ENCODE measurements around the gene INPP5F.
"Not testable (repeated sequence)": the region's sequence is repeated elsewhere in the genome, so short reads cannot be mapped to it uniquely, and the experiment has no call there.

INPP5F gene

DNA sequence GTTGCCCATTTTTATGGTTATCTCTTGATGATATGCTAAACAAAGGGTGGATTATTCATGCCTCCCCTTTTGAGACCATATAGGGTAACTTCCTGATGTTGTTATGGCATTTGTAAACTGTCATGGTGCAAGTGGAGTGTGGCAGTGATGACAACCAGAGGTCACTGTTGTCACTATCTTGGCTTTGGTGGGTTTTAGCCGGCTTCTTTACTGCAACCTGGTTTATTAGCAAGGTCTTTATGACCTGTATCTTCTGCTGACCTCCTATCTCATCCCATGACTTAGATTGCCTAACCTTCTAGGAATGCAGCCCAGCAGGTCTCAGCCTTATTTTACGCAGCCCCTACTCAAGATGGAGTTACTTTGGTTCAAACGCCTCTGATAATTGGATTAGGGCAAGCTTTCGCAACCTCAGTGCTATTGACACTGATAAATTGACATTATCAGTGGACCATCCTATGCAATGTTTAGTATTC lies 37.8 kb upstream of the INPP5F start:
- DNase-seq (ENCODE audit: insufficient read length) (no peak), FAIRE-seq (peak; percentile 57)
- TF ChIP-seq TAF1 (IDR thresholded peaks at IDR 0.05; ENCODE audit: borderline replicate concordance, low read depth, low read length) = no peak
- TF ChIP-seq POLR2A (IDR thresholded peaks at IDR 0.05; ENCODE audit: low read depth, low read length) = no peak
- no peak for TF ChIP-seq POLR2AphosphoS5 (IDR thresholded peaks at IDR 0.05; ENCODE audit: low read depth, low read length)

DNA sequence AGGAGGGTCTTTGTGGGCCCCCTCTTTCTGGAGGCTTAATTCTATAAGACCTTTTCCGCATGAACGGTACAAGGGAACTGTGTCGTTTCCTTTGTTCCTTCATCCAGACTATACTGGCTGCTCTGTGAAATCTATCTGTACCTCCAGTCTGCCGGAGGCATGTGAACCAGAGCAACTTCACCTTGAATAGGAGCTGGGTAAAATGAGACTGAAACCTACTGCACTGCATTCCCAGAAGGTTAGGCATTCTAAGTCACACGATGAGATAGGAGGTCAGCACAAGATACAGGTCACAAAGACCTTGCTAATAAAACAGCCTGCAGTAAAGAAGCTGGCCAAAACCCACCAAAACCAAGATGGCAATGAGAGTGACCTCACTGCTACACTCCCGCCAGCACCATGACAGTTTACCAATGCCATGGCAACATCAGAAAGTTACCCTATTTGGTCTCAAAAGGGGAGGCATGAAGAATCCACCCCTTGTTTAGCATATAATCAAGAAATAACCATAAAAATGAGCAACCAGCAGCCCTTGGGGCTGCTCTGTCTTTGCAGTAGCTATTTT lies 36.8 kb upstream of the INPP5F start:
- TF ChIP-seq TAF1 (IDR thresholded peaks at IDR 0.05; ENCODE audit: borderline replicate concordance, low read depth, low read length) (no peak), POLR2AphosphoS5 (IDR thresholded peaks at IDR 0.05; ENCODE audit: low read depth, low read length) (no peak), POLR2A (IDR thresholded peaks at IDR 0.05; ENCODE audit: low read depth, low read length) (no peak)
- no peak for FAIRE-seq
- DNase-seq (ENCODE audit: insufficient read length) = no peak

- no peak for TF ChIP-seq POLR2A (IDR thresholded peaks at IDR 0.05; ENCODE audit: low read depth, low read length)
- no peak for TF ChIP-seq POLR2AphosphoS5 (IDR thresholded peaks at IDR 0.05; ENCODE audit: low read depth, low read length)
- no peak for TF ChIP-seq TAF1 (IDR thresholded peaks at IDR 0.05; ENCODE audit: borderline replicate concordance, low read depth, low read length)
- FAIRE-seq = no peak
- DNase-seq (ENCODE audit: insufficient read length) = no peak
Observed at GRCh38 chr10:119691726-119692125, 34.1 kb upstream of the INPP5F start.

GRCh38 chr10:119693262-119693957 lies 32.4 kb upstream of the INPP5F start:
- FAIRE-seq (no peak), DNase-seq (ENCODE audit: insufficient read length) (peak; percentile 45)
- no peak for TF ChIP-seq TAF1 (IDR thresholded peaks at IDR 0.05; ENCODE audit: borderline replicate concordance, low read depth, low read length)
- no peak for TF ChIP-seq POLR2A (IDR thresholded peaks at IDR 0.05; ENCODE audit: low read depth, low read length)
- TF ChIP-seq POLR2AphosphoS5 (IDR thresholded peaks at IDR 0.05; ENCODE audit: low read depth, low read length) = no peak

DNA sequence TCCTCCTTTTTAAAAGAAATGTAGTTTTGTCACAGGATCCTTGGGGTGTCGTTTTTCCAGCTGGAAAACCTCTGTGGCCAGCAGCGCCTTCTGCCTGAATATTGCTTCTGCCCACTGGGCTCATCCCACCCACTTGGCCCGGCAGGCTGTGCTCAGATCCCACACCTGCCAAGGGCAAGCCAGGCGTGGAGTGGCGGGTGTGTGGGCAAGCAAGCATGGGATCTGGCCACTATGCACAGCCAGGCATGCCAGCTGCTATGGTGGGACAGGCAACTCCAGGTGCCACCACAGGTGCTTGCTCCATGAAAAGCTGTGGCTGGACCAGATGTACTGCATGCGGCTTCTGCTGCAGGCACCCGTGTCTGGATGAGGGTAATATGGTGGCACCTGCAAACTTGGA lies 31.2 kb upstream of the INPP5F start:
- FAIRE-seq (no peak), DNase-seq (ENCODE audit: insufficient read length) (no peak)
- no peak for TF ChIP-seq POLR2A (IDR thresholded peaks at IDR 0.05; ENCODE audit: low read depth, low read length)
- no peak for TF ChIP-seq POLR2AphosphoS5 (IDR thresholded peaks at IDR 0.05; ENCODE audit: low read depth, low read length)
- TF ChIP-seq TAF1 (IDR thresholded peaks at IDR 0.05; ENCODE audit: borderline replicate concordance, low read depth, low read length) = no peak

GRCh38 chr10:119700321-119700954 lies 25.4 kb upstream of the INPP5F start:
- FAIRE-seq = peak; percentile 71
- no peak for DNase-seq (ENCODE audit: insufficient read length)
- no peak for TF ChIP-seq POLR2AphosphoS5 (IDR thresholded peaks at IDR 0.05; ENCODE audit: low read depth, low read length)
- no peak for TF ChIP-seq TAF1 (IDR thresholded peaks at IDR 0.05; ENCODE audit: borderline replicate concordance, low read depth, low read length)
- no peak for TF ChIP-seq POLR2A (IDR thresholded peaks at IDR 0.05; ENCODE audit: low read depth, low read length)

DNA sequence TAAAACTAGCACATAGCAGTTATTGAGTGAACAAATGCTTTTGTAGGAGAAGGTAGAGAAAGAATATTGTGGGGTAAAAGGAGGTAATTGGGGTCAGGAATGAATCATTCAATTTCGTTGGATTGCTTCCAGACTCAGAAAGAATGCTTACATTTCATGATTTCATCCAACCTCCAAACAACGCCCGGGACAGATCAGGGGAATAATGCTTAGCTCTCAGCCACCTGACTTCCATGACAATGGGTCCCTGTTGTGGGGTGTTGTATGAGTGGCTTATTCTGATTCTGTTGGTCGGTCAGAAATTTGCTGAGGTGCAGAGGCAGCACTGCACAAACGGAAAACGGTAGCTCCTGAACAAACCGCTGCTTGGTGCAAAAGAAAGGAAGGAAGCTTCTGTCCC lies 24.0 kb upstream of the INPP5F start:
- TF ChIP-seq TAF1 (IDR thresholded peaks at IDR 0.05; ENCODE audit: borderline replicate concordance, low read depth, low read length) (no peak), POLR2AphosphoS5 (IDR thresholded peaks at IDR 0.05; ENCODE audit: low read depth, low read length) (no peak)
- no peak for FAIRE-seq
- DNase-seq (ENCODE audit: insufficient read length) = no peak

GRCh38 chr10:119702583-119702982 lies 23.3 kb upstream of the INPP5F start:
- peak; percentile 72 for FAIRE-seq
- DNase-seq (ENCODE audit: insufficient read length) = no peak
- TF ChIP-seq POLR2AphosphoS5 (IDR thresholded peaks at IDR 0.05; ENCODE audit: low read depth, low read length) (no peak), TAF1 (IDR thresholded peaks at IDR 0.05; ENCODE audit: borderline replicate concordance, low read depth, low read length) (no peak), POLR2A (IDR thresholded peaks at IDR 0.05; ENCODE audit: low read depth, low read length) (no peak)

DNA sequence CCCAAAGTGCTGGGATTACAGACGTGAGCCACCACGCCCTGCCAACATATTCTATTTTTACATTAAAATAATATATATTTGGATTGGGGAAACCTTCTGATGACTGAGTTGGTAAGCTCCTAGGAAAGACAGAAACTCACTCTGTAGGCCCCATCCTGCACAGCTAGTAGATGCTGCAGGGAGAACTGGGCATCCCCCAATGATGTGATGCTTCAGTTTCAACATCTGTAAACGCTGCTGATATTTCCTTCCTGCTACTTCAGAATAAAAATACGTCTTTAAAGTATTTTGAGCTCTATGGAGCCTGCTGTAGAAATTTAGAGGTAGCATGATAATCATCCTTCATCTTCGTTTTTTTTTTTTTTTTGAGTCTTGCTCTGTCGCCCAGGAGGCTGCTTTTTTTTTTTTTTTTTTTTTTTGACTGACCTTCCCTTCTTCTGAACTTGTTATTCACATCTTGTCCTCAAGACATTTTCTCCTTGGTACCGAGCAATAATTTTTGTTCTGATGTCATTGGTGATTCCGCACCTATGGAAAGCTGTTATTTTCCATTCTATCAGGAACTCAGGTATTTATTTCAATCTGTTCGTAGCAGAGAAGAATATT lies 21.8 kb upstream of the INPP5F start:
- DNase-seq (ENCODE audit: insufficient read length) (no peak), FAIRE-seq (peak; percentile 82)
- TF ChIP-seq POLR2A (IDR thresholded peaks at IDR 0.05; ENCODE audit: low read depth, low read length) = no peak
- no peak for TF ChIP-seq POLR2AphosphoS5 (IDR thresholded peaks at IDR 0.05; ENCODE audit: low read depth, low read length)
- TF ChIP-seq TAF1 (IDR thresholded peaks at IDR 0.05; ENCODE audit: borderline replicate concordance, low read depth, low read length) = no peak

DNA sequence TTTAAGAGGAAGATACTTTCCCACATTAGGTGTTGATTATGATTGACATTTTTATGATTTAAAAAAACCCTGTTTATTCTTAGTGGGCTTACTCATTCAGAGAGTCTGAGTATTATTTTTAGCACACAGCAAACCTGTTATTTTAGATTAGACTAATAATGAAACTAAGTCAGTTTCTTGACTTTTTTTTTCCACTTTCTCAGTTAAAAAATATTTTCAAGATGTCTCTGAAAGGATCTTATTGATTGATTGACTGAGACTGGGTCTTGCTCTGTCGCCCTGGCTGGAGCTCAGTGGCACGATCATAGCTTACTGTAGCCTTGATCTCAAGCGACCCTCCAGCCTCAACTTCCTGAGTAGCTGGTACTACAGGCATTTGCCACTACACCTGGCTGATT lies 20.4 kb upstream of the INPP5F start:
- no peak for TF ChIP-seq POLR2A (IDR thresholded peaks at IDR 0.05; ENCODE audit: low read depth, low read length)
- no peak for TF ChIP-seq POLR2AphosphoS5 (IDR thresholded peaks at IDR 0.05; ENCODE audit: low read depth, low read length)
- no peak for TF ChIP-seq TAF1 (IDR thresholded peaks at IDR 0.05; ENCODE audit: borderline replicate concordance, low read depth, low read length)
- peak; percentile 85 for FAIRE-seq
- DNase-seq (ENCODE audit: insufficient read length) = no peak

DNA sequence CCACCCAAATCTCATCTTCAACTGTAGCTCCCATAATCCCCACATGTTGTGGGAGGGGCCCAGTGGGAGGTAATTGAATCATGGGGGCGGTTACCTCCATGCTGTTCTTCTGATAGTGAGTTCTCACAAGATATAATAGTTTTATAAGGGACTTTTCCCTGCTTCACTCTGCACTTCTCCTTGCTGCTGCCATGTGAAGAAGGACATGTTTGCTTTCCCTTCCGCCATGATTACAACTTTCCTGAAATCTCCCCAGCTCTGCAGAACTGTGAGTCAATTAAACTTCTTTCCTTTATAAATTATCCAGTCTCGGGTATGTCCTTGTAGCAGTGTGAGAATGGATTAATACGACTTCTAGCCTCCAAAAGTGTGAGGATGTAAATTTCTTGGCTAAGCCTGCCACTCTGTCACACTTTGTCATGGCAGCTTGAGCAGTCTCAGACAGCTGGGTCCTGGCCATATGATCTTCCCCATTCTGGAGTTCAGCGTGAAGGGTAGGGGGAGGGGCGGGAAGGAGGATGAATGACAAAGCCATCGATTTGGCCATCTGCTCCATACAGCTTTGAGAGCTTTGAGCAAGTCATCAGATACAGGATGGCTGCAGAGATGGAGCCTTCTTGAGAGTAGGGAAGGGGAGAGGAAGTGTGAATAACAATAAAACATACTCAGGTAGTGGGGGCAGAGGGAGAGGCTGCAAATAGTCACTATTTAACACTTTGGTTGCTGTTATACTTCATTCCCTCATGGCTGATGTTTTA lies 19.1 kb upstream of the INPP5F start:
- no peak for FAIRE-seq

GRCh38 chr10:119707331-119707730 lies 18.5 kb upstream of the INPP5F start:
- FAIRE-seq = peak; percentile 27
- DNase-seq (ENCODE audit: insufficient read length) = not testable (repeated sequence)

More for the DNA sequence above, 19.1 kb upstream of the INPP5F start:
- DNase-seq (ENCODE audit: insufficient read length) = no peak
- no peak for TF ChIP-seq POLR2A (IDR thresholded peaks at IDR 0.05; ENCODE audit: low read depth, low read length)
- no peak for TF ChIP-seq TAF1 (IDR thresholded peaks at IDR 0.05; ENCODE audit: borderline replicate concordance, low read depth, low read length)
- no peak for TF ChIP-seq POLR2AphosphoS5 (IDR thresholded peaks at IDR 0.05; ENCODE audit: low read depth, low read length)

- not testable (repeated sequence) for FAIRE-seq; DNase-seq (ENCODE audit: insufficient read length)
Observed at GRCh38 chr10:119710935-119711334, 14.9 kb upstream of the INPP5F start.

Measured in GM12892 (cell line).